Caco-2 (cell line): Measurements from ENCODE around the gene PFKP. TPM values are rescaled to one million over a fixed set of nuclear protein-coding genes. Genes with fewer than 3 reads are reported as not detected.

Experiments used
- BruUV-seq: library from RNA; stranded (reverse); fragments of 400-500 nt; replicated peaks from 2 replicates; lab custom pipeline; 2021; lab: Mats Ljungman, UMichigan
- CTCF ChIA-PET: fragments of 300-600 bp; sonication (Branson Sonifier 250); formaldehyde crosslinking; loops from one replicate; lab custom pipeline; 2022; ENCODE audit warnings: antibody characterized with exemption; lab: Charles Lee
- POLR2A ChIA-PET: fragments of 300-600 bp; sonication (Branson Sonifier 250); formaldehyde crosslinking; loops from one replicate; lab custom pipeline; 2022; ENCODE audit warnings: antibody characterized with exemption; lab: Charles Lee
- DNase-seq, 2 experiments: peaks; one replicate each; pipeline versions ENCODE4 v3.0.0 to v3.0.0-alpha.2; 2020 to 2022
- H3K27me3 ChIP-seq: replicated peaks from 2 replicates; pipeline ENCODE4 v1.6.0; 2011; ENCODE audit warnings: low read length; ENCODE audit not compliant: control insufficient read depth, insufficient read depth
- H3K36me3 ChIP-seq: 2 replicates; pipeline ENCODE4 v1.5.1; 2011; ENCODE audit warnings: low read length; ENCODE audit not compliant: control insufficient read depth, insufficient read depth
- H3K4me1 ChIP-seq: fragments of 250-450 bp; sonication (Bioruptor Pico); 2 replicates; pipeline ENCODE4 v1.5.1; 2020; ENCODE audit warnings: mild to moderate bottlenecking
- H3K4me3 ChIP-seq: 2 replicates; pipeline ENCODE4 v1.5.1; 2011; ENCODE audit warnings: low read depth, mild to moderate bottlenecking, control low read depth, low read length
- H3K9me3 ChIP-seq: fragments of 250-450 bp; sonication (Bioruptor Pico); 2 replicates; pipeline ENCODE4 v1.5.1; 2020; ENCODE audit warnings: mild to moderate bottlenecking, moderate library complexity
- H3K27ac Mint-ChIP-seq: one replicate; pipeline ENCODE4 v1.8.0; 2022; ENCODE audit warnings: mixed read lengths; ENCODE audit not compliant: unreplicated experiment
- H3K27me3 Mint-ChIP-seq: one replicate; pipeline ENCODE4 v1.8.0; 2022; ENCODE audit warnings: mixed read lengths; ENCODE audit not compliant: insufficient read depth, unreplicated experiment
- H3K36me3 Mint-ChIP-seq: one replicate; pipeline ENCODE4 v1.8.0; 2022; ENCODE audit warnings: mild to moderate bottlenecking, mixed read lengths; ENCODE audit not compliant: insufficient read depth, unreplicated experiment
- H3K4me1 Mint-ChIP-seq: one replicate; pipeline ENCODE4 v1.8.0; 2022; ENCODE audit warnings: low read depth, mixed read lengths; ENCODE audit not compliant: unreplicated experiment
- H3K4me3 Mint-ChIP-seq: one replicate; pipeline ENCODE4 v1.8.0; 2022; ENCODE audit warnings: mild to moderate bottlenecking, moderate library complexity, mixed read lengths; ENCODE audit not compliant: unreplicated experiment
- H3K9me3 Mint-ChIP-seq: one replicate; pipeline ENCODE4 v1.8.0; 2022; ENCODE audit warnings: mixed read lengths; ENCODE audit not compliant: unreplicated experiment
- CTCF ChIP-seq, 2 experiments: fragments of 200-600 bp in 1 of 2; IDR thresholded peaks; 1 replicate in 1 of 2; 2 replicates in 1 of 2; pipeline versions ENCODE4 v1.5.1 to v1.8.0; 2011 to 2022; ENCODE audit warnings: antibody characterized with exemption in 1 of 2, control low read depth in 1 of 2, inconsistent platforms in 1 of 2, low read depth in 1 of 2, low read length in 1 of 2, mild to moderate bottlenecking in 1 of 2, moderate library complexity in 1 of 2; ENCODE audit not compliant: insufficient read depth in 1 of 2, severe bottlenecking in 1 of 2, unreplicated experiment in 1 of 2
- intact Hi-C: fragments of 100-400 bp; cut with micrococcal nuclease; formaldehyde crosslinking; loops from one replicate; pipeline ENCODE4 v1.10.0; 2022; ENCODE audit not compliant: unreplicated experiment
- total RNA-seq: library from RNA; stranded (reverse); gene quantifications from 2 replicates; pipeline ENCODE4 v1.2.3, GENCODE V29; 2022

Gene PFKP
- total RNA-seq, 1 experiment from 2014 or later, result 218 TPM

- no peak for TF ChIP-seq CTCF (IDR thresholded peaks at IDR 0.05; ENCODE audit: insufficient read depth in 1 of 2, low read depth in 1 of 2, low read length in 1 of 2, severe bottlenecking in 1 of 2, unreplicated experiment in 1 of 2)
- no peaks in the 10 kb centered on the region for H3K9me3 ChIP-seq
- H3K4me3 ChIP-seq, result no peak overlapping the region
- H3K4me1 ChIP-seq, result no peaks in the 10 kb centered on the region
- ChIA-PET CTCF (no interaction called here), POLR2A (no interaction called here)
- Mint-ChIP-seq H3K4me3 (no peak overlapping the region), H3K27ac (no peak overlapping the region), H3K36me3 (peaks cover 95% of the 10 kb centered on the region), H3K4me1 (no peaks in the 10 kb centered on the region), H3K27me3 (no peaks in the 10 kb centered on the region), H3K9me3 (no peaks in the 10 kb centered on the region)
- H3K27me3 ChIP-seq, result no peaks in the 10 kb centered on the region
- BruUV-seq, result no TSS peak
- DNase-seq, result no peak
- peaks cover 5% of the 10 kb centered on the region for H3K36me3 ChIP-seq
- intact Hi-C loops, result no loop called here
These were observed 56.4 kb downstream of the PFKP start for GRCh38 chr10:3123571-3124411.

- Mint-ChIP-seq H3K27ac (peak overlapping the region; percentile 28), H3K4me3 (no peak overlapping the region), H3K9me3 (no peaks in the 10 kb centered on the region), H3K27me3 (no peaks in the 10 kb centered on the region), H3K36me3 (peaks cover 95% of the 10 kb centered on the region), H3K4me1 (peaks cover 6% of the 10 kb centered on the region)
- intact Hi-C loops, result no loop called here
- H3K4me3 ChIP-seq, result no peak overlapping the region
- peaks cover 3% of the 10 kb centered on the region for H3K36me3 ChIP-seq
- H3K4me1 ChIP-seq, result no peaks in the 10 kb centered on the region
- no peaks in the 10 kb centered on the region for H3K9me3 ChIP-seq
- POLR2A ChIA-PET, result no interaction called here
- no peaks in the 10 kb centered on the region for H3K27me3 ChIP-seq
- DNase-seq, result no peak
- BruUV-seq, result no TSS peak
- no peak for TF ChIP-seq CTCF (IDR thresholded peaks at IDR 0.05; ENCODE audit: insufficient read depth in 1 of 2, low read depth in 1 of 2, low read length in 1 of 2, severe bottlenecking in 1 of 2, unreplicated experiment in 1 of 2)
- CTCF ChIA-PET, result no interaction called here
These were observed 57.2 kb downstream of the PFKP start for GRCh38 chr10:3124412-3125175.

- H3K9me3 Mint-ChIP-seq, result no peaks in the 10 kb centered on the region
- peak overlapping the region; percentile 28 for H3K27ac Mint-ChIP-seq
- no peaks in the 10 kb centered on the region for H3K27me3 Mint-ChIP-seq
These were observed 58.3 kb downstream of the PFKP start for GRCh38 chr10:3125527-3126170.

More at GRCh38 chr10:3125527-3126170, 58.3 kb downstream of the PFKP start:
- Histone ChIP-seq H3K27me3 (no peaks in the 10 kb centered on the region), H3K4me1 (peaks cover 4% of the 10 kb centered on the region), H3K36me3 (peaks cover 3% of the 10 kb centered on the region), H3K4me3 (no peak overlapping the region), H3K9me3 (no peaks in the 10 kb centered on the region)
- POLR2A ChIA-PET, result no interaction called here
- TF ChIP-seq CTCF (IDR thresholded peaks at IDR 0.05; ENCODE audit: insufficient read depth in 1 of 2, low read depth in 1 of 2, low read length in 1 of 2, severe bottlenecking in 1 of 2, unreplicated experiment in 1 of 2), result no peak
- BruUV-seq, result no TSS peak
- Mint-ChIP-seq H3K36me3 (peaks cover 95% of the 10 kb centered on the region), H3K4me3 (no peak overlapping the region), H3K4me1 (peaks cover 6% of the 10 kb centered on the region)
- CTCF ChIA-PET, result no interaction called here
- DNase-seq, result no peak
- intact Hi-C loops, result no loop called here
